Measurements from ENCODE around the gene ARHGAP10. TPM values are rescaled to one million over a fixed set of nuclear protein-coding genes. Genes with fewer than 3 reads are reported as not detected.
A peak's percentile ranks its signal among the peaks of the same experiment; 100 is the strongest.

Gene ARHGAP10
- total RNA-seq, 4 donors from 2014 or later: 26.5 to 117 (median 29.7) TPM

- no peak for DNase-seq
- WGBS, 2 donors: 67% methylated on average over 1 of the region's 1 CpG; no CpG with 5 or more reads in 1 of the 2 donors
- H3K4me3 ChIP-seq: no peak overlapping the region
- intact Hi-C loops (cut with DNase I): no loop called here
- no peaks in the 10 kb centered on the region for H3K9me3 ChIP-seq
- no peaks in the 10 kb centered on the region for H3K27me3 ChIP-seq
- peaks cover 0 to 66% (median 13%) of the 10 kb centered on the region in 3 donors for H3K4me1 ChIP-seq
- no peaks in the 10 kb centered on the region for H3K36me3 ChIP-seq
- H3K27ac ChIP-seq: peak overlapping the region in 3 of 4 donors; percentile 46 to 68 (median 60)
- no peak for TF ChIP-seq POLR2A (IDR thresholded peaks at IDR 0.05)
- no peak for TF ChIP-seq CTCF (IDR thresholded peaks at IDR 0.05)
These were observed 28.8 kb downstream of the ARHGAP10 start for GRCh38 chr4:147760695-147761094.

- H3K9me3 ChIP-seq: no peaks in the 10 kb centered on the region
- 85 to 89% methylated on average over 7 of the region's 7 CpGs for WGBS, 2 donors
- H3K27ac ChIP-seq: peak overlapping the region in 2 of 4 donors; percentile 60 to 68
- H3K4me1 ChIP-seq: peaks cover 0 to 62% (median 10%) of the 10 kb centered on the region in 3 donors
- H3K36me3 ChIP-seq: no peaks in the 10 kb centered on the region
- no peaks in the 10 kb centered on the region for H3K27me3 ChIP-seq
- no peak for TF ChIP-seq POLR2A (IDR thresholded peaks at IDR 0.05)
- no peak for TF ChIP-seq CTCF (IDR thresholded peaks at IDR 0.05)
- intact Hi-C loops (cut with DNase I): no loop called here
- no peak overlapping the region for H3K4me3 ChIP-seq
- DNase-seq: no peak
These were observed 29.5 kb downstream of the ARHGAP10 start for GRCh38 chr4:147761218-147761883.

- TF ChIP-seq CTCF (IDR thresholded peaks at IDR 0.05) (no peak), POLR2A (IDR thresholded peaks at IDR 0.05) (no peak)
- no peak overlapping the region for H3K27ac ChIP-seq
- intact Hi-C loops (cut with DNase I): no loop called here
- no peaks in the 10 kb centered on the region for H3K36me3 ChIP-seq
- no peak for DNase-seq
- H3K27me3 ChIP-seq: no peaks in the 10 kb centered on the region
- peaks cover 0 to 65% (median 10%) of the 10 kb centered on the region in 3 donors for H3K4me1 ChIP-seq
- no peaks in the 10 kb centered on the region for H3K9me3 ChIP-seq
- no peak overlapping the region for H3K4me3 ChIP-seq
- 76 to 77% methylated on average over 7 of the region's 7 CpGs for WGBS, 2 donors
These were observed 32.4 kb downstream of the ARHGAP10 start for GRCh38 chr4:147764337-147764736.

GRCh38 chr4:147765121-147765529, 33.2 kb downstream of the ARHGAP10 start:
- no peak for TF ChIP-seq CTCF (IDR thresholded peaks at IDR 0.05)
- no peak for TF ChIP-seq POLR2A (IDR thresholded peaks at IDR 0.05)
- H3K36me3 ChIP-seq: no peaks in the 10 kb centered on the region
- 48 to 62% methylated on average over 3 of the region's 3 CpGs for WGBS, 2 donors
- H3K4me1 ChIP-seq: peaks cover 0 to 66% (median 7%) of the 10 kb centered on the region in 3 donors
- H3K4me3 ChIP-seq: no peak overlapping the region
- H3K27ac ChIP-seq: no peak overlapping the region
- no peak for DNase-seq
- no peaks in the 10 kb centered on the region for H3K9me3 ChIP-seq
- H3K27me3 ChIP-seq: no peaks in the 10 kb centered on the region
- intact Hi-C loops (cut with DNase I): no loop called here

GRCh38 chr4:147768113-147768512, 36.2 kb downstream of the ARHGAP10 start:
- intact Hi-C loops (cut with DNase I): no loop called here
- Histone ChIP-seq H3K27ac (no peak overlapping the region), H3K4me3 (no peak overlapping the region), H3K36me3 (no peaks in the 10 kb centered on the region), H3K4me1 (peaks cover 9 to 69% (median 19%) of the 10 kb centered on the region in 3 donors), H3K27me3 (no peaks in the 10 kb centered on the region), H3K9me3 (no peaks in the 10 kb centered on the region)
- WGBS, 2 donors: 44 to 46% methylated on average over 4 of the region's 4 CpGs
- no peak for DNase-seq
- TF ChIP-seq POLR2A (IDR thresholded peaks at IDR 0.05): no peak
- no peak for TF ChIP-seq CTCF (IDR thresholded peaks at IDR 0.05)

All from esophagus squamous epithelium (tissue), 5 donors.